Measurements from ENCODE around the gene GRIA1.

Gene GRIA1

GRCh38 chr5:153605386-153605785, 114.9 kb downstream of the GRIA1 start:
- Mint-ChIP-seq H3K4me1 (no peaks in the 10 kb centered on the region), H3K27me3 (no peaks in the 10 kb centered on the region), H3K4me3 (no peak overlapping the region), H3K9me3 (no peaks in the 10 kb centered on the region), H3K36me3 (no peaks in the 10 kb centered on the region), H3K27ac (no peak overlapping the region)

- H3K9me3 Mint-ChIP-seq = no peaks in the 10 kb centered on the region
- H3K27ac Mint-ChIP-seq = no peak overlapping the region
- no peaks in the 10 kb centered on the region for H3K4me1 Mint-ChIP-seq
- H3K36me3 Mint-ChIP-seq = no peaks in the 10 kb centered on the region
- H3K27me3 Mint-ChIP-seq = no peaks in the 10 kb centered on the region
- H3K4me3 Mint-ChIP-seq = no peak overlapping the region
These were observed 119.5 kb downstream of the GRIA1 start for GRCh38 chr5:153610009-153610408.

GRCh38 chr5:153610811-153611210, 120.3 kb downstream of the GRIA1 start:
- Mint-ChIP-seq H3K36me3 (no peaks in the 10 kb centered on the region), H3K4me3 (no peak overlapping the region), H3K27ac (no peak overlapping the region), H3K27me3 (no peaks in the 10 kb centered on the region), H3K9me3 (no peaks in the 10 kb centered on the region), H3K4me1 (no peaks in the 10 kb centered on the region)

- Mint-ChIP-seq H3K4me3 (no peak overlapping the region), H3K9me3 (no peaks in the 10 kb centered on the region), H3K27me3 (no peaks in the 10 kb centered on the region), H3K4me1 (no peaks in the 10 kb centered on the region), H3K27ac (no peak overlapping the region), H3K36me3 (no peaks in the 10 kb centered on the region)
These were observed 122.7 kb downstream of the GRIA1 start for GRCh38 chr5:153613144-153613543.

- Mint-ChIP-seq H3K36me3 (no peaks in the 10 kb centered on the region), H3K27ac (no peak overlapping the region), H3K27me3 (no peaks in the 10 kb centered on the region), H3K9me3 (no peaks in the 10 kb centered on the region), H3K4me1 (no peaks in the 10 kb centered on the region), H3K4me3 (no peak overlapping the region)
These were observed 123.2 kb downstream of the GRIA1 start for GRCh38 chr5:153613672-153614071.

GRCh38 chr5:153617190-153617589, 126.7 kb downstream of the GRIA1 start:
- no peaks in the 10 kb centered on the region for H3K36me3 Mint-ChIP-seq
- H3K4me1 Mint-ChIP-seq = no peaks in the 10 kb centered on the region
- H3K9me3 Mint-ChIP-seq = no peaks in the 10 kb centered on the region
- H3K27me3 Mint-ChIP-seq = no peaks in the 10 kb centered on the region
- H3K27ac Mint-ChIP-seq = no peak overlapping the region
- no peak overlapping the region for H3K4me3 Mint-ChIP-seq

GRCh38 chr5:153618307-153618706, 127.8 kb downstream of the GRIA1 start:
- H3K4me1 Mint-ChIP-seq = no peaks in the 10 kb centered on the region
- no peaks in the 10 kb centered on the region for H3K27me3 Mint-ChIP-seq
- no peaks in the 10 kb centered on the region for H3K9me3 Mint-ChIP-seq
- no peaks in the 10 kb centered on the region for H3K36me3 Mint-ChIP-seq
- H3K27ac Mint-ChIP-seq = no peak overlapping the region
- no peak overlapping the region for H3K4me3 Mint-ChIP-seq

GRCh38 chr5:153618867-153619266, 128.4 kb downstream of the GRIA1 start:
- H3K27me3 Mint-ChIP-seq = no peaks in the 10 kb centered on the region
- H3K4me3 Mint-ChIP-seq = no peak overlapping the region
- H3K36me3 Mint-ChIP-seq = no peaks in the 10 kb centered on the region
- no peaks in the 10 kb centered on the region for H3K9me3 Mint-ChIP-seq
- H3K27ac Mint-ChIP-seq = no peak overlapping the region
- no peaks in the 10 kb centered on the region for H3K4me1 Mint-ChIP-seq

GRCh38 chr5:153619771-153620170, 129.3 kb downstream of the GRIA1 start:
- Mint-ChIP-seq H3K27ac (no peak overlapping the region), H3K4me1 (no peaks in the 10 kb centered on the region), H3K36me3 (no peaks in the 10 kb centered on the region), H3K4me3 (no peak overlapping the region), H3K9me3 (no peaks in the 10 kb centered on the region), H3K27me3 (peaks cover 2% of the 10 kb centered on the region)

GRCh38 chr5:153623124-153623523, 132.7 kb downstream of the GRIA1 start:
- H3K27me3 Mint-ChIP-seq = peaks cover 5% of the 10 kb centered on the region
- H3K36me3 Mint-ChIP-seq = no peaks in the 10 kb centered on the region
- no peak overlapping the region for H3K4me3 Mint-ChIP-seq
- no peaks in the 10 kb centered on the region for H3K9me3 Mint-ChIP-seq
- no peaks in the 10 kb centered on the region for H3K4me1 Mint-ChIP-seq
- H3K27ac Mint-ChIP-seq = no peak overlapping the region

- H3K27ac Mint-ChIP-seq = no peak overlapping the region
- peaks cover 5% of the 10 kb centered on the region for H3K27me3 Mint-ChIP-seq
- H3K4me3 Mint-ChIP-seq = no peak overlapping the region
- no peaks in the 10 kb centered on the region for H3K36me3 Mint-ChIP-seq
- no peaks in the 10 kb centered on the region for H3K9me3 Mint-ChIP-seq
- no peaks in the 10 kb centered on the region for H3K4me1 Mint-ChIP-seq
These were observed 133.4 kb downstream of the GRIA1 start for GRCh38 chr5:153623751-153624450.

- H3K9me3 Mint-ChIP-seq = no peaks in the 10 kb centered on the region
- H3K4me3 Mint-ChIP-seq = no peak overlapping the region
- no peak overlapping the region for H3K27ac Mint-ChIP-seq
- H3K4me1 Mint-ChIP-seq = no peaks in the 10 kb centered on the region
- H3K36me3 Mint-ChIP-seq = no peaks in the 10 kb centered on the region
- peaks cover 5% of the 10 kb centered on the region for H3K27me3 Mint-ChIP-seq
These were observed 133.9 kb downstream of the GRIA1 start for GRCh38 chr5:153624451-153624765.

- no peak overlapping the region for H3K4me3 Mint-ChIP-seq
- no peak overlapping the region for H3K27ac Mint-ChIP-seq
- H3K9me3 Mint-ChIP-seq = no peaks in the 10 kb centered on the region
- H3K27me3 Mint-ChIP-seq = peaks cover 5% of the 10 kb centered on the region
- H3K36me3 Mint-ChIP-seq = no peaks in the 10 kb centered on the region
- H3K4me1 Mint-ChIP-seq = no peaks in the 10 kb centered on the region
These were observed 135.4 kb downstream of the GRIA1 start for GRCh38 chr5:153625826-153626354.

GRCh38 chr5:153626836-153627235, 136.4 kb downstream of the GRIA1 start:
- Mint-ChIP-seq H3K36me3 (no peaks in the 10 kb centered on the region), H3K9me3 (no peaks in the 10 kb centered on the region), H3K4me1 (no peaks in the 10 kb centered on the region), H3K27me3 (peaks cover 5% of the 10 kb centered on the region), H3K27ac (no peak overlapping the region), H3K4me3 (no peak overlapping the region)

GRCh38 chr5:153629027-153629895, 138.8 kb downstream of the GRIA1 start:
- Mint-ChIP-seq H3K9me3 (no peaks in the 10 kb centered on the region), H3K4me3 (no peak overlapping the region), H3K27ac (no peak overlapping the region), H3K4me1 (no peaks in the 10 kb centered on the region), H3K36me3 (no peaks in the 10 kb centered on the region), H3K27me3 (peaks cover 7% of the 10 kb centered on the region)

- H3K9me3 Mint-ChIP-seq = no peaks in the 10 kb centered on the region
- no peak overlapping the region for H3K4me3 Mint-ChIP-seq
- no peaks in the 10 kb centered on the region for H3K4me1 Mint-ChIP-seq
- peaks cover 5% of the 10 kb centered on the region for H3K27me3 Mint-ChIP-seq
- no peak overlapping the region for H3K27ac Mint-ChIP-seq
- H3K36me3 Mint-ChIP-seq = no peaks in the 10 kb centered on the region
These were observed 140.1 kb downstream of the GRIA1 start for GRCh38 chr5:153630546-153630945.

Measured in activated naive CD4-positive, alpha-beta T cell treated with anti-CD3 and anti-CD28 coated beads, Interleukin-2, amount 50 U/mL, for 24 hours (primary cell).